HG03571 (cell line): ENCODE measurements around the gene FRA10AC1.

Experiments
- ATAC-seq: cut with Tn5 transposase; IDR thresholded peaks from one replicate; pipeline ENCODE4 v1.9.1; 2021; ENCODE audit not compliant: unreplicated experiment

Gene FRA10AC1

DNA sequence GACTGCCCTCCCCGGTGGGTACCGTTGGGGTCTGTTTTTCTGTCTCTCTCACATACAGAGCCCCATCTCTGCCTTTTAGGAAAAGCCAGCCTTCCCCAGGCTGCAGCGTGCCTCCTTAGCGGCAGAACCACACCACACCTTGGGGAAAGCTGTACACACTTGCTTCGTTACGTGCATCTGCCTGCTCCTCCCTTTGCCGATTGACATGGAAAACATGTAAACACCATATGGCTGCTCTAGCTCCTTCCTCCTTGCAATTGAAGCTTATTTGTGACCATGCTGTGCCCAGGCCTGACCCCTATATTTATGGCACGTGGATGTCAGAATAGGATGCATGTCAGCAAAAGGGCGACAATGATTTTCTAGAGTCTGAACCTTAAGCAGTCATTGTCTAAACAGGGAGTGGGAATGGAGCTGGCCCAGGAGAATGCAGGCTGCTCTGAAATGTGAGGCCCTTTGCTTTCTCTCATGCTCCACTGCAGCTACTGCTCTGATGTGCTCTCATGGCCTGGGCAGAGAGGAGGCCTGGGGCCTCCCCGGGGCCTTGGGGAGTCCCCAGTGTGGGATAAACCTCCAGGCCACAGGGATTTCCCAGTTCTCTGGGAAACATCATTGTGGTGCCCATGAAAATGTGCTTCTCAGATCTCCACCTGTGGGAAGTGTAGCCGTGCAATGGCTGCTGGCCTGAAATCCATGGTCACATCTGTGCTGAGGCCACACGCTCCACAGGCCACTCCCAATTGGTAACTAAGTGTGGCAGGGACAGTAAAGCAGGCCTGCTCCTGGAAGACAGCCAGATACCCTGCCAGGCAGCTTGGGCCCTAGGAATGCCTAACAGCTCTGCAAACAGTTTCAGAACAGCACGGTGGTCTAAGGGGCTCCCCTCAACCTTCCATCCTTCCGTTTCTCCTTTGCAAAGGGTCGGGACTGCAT, 71.5 kb downstream of the FRA10AC1 start:
- ATAC-seq = no peak

DNA sequence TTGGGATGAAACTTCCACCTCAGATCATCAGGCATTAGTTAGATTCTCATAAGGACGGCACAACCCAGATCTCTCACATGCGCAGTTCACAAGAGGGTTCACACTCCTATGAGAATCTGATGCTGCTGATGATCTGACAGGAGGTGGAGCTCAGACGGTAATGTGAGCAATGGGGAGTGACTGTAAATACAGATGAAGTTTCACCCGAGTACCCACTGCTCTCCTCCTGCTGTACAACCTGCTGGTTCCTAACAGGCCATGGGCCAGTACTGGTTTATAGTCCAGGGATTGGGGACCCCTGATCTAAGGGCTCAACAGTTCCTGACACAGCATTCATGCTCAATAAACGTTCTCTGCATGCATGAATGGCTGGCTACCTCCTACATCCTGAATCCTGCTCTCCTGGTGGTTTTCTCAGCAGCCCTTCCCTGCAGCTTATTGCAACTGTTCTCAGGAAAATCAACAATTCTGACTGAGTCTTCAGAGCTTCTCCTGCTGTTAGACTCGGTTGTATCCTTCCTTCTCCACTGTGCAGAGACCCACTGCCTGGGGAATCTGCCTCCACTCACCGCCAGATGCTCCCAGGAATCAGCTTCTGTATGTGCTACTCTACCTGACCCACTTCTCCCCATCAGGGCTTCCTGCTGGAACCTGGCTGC, 72.6 kb downstream of the FRA10AC1 start:
- no peak for ATAC-seq

- no peak for ATAC-seq
Observed at GRCh38 chr10:93628858-93629257, 73.5 kb downstream of the FRA10AC1 start.

DNA sequence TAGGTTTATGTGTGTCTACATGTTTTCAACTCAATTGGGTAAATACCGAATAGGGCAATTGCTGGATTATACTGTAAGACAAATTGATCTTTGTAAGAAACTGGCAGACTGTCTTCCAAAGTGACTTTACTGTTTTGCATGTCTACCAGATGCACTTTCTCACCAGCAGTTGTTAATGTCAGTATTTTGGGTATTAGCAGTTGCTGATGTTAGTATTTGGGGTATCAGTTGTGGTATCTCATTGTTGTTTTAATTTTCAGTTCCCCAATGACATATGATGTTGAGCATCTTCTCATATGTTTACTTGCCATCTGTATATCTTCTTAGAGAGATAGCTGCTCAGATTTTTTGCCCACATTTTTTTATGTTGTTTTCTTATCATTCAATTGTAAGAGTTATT, 79.5 kb downstream of the FRA10AC1 start:
- ATAC-seq = no peak

DNA sequence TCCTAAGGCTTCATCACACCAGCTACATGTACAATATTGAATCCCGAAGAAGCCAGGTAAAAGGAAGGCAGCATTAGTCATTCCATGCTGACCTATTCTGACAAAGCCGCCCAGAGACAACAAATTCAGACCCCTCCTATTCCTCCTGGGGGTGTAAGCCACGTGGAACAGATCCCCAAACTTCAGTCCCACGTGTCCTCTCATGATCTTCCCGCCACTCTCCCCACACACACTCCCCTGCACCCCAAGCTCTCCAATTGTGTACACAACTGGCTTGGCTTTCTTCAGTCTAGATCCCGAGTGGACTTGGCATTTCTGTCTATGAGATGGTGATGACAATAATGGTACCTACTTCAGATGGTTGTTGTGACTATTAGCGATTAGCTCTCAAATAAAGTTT, 81.5 kb downstream of the FRA10AC1 start:
- ATAC-seq = no peak
